B cell (primary cell): Measurements from ENCODE around the gene TGFBI. TPM values are rescaled to one million over a fixed set of nuclear protein-coding genes. Genes with fewer than 3 reads are reported as not detected.

Source experiments
- ATAC-seq: fragments of 200-7000 bp; cut with Tn5 transposase; one replicate; pipeline ENCODE4 v1.10.0; 2021; ENCODE audit warnings: low read depth, mild to moderate bottlenecking, moderate number of reproducible peaks, moderate library complexity
- CTCF ChIA-PET: fragments of 350-600 bp; sonication (Branson Sonifier 250); formaldehyde crosslinking; loops from one replicate; lab custom pipeline; 2021; ENCODE audit warnings: antibody characterized with exemption, inconsistent platforms; lab: Charles Lee
- POLR2A ChIA-PET: fragments of 350-600 bp; sonication (Branson Sonifier 250); formaldehyde crosslinking; loops from one replicate; lab custom pipeline; 2021; ENCODE audit warnings: antibody characterized with exemption; lab: Charles Lee
- DNase-seq: peaks from one replicate; pipeline ENCODE4 v3.0.0; 2013
- H2AFZ ChIP-seq: 2 replicates; pipeline ENCODE4 v1.6.1; 2012; ENCODE audit warnings: mild to moderate bottlenecking, low read depth, low read length; ENCODE audit not compliant: insufficient read depth, poor library complexity, severe bottlenecking
- H3K27ac ChIP-seq, 2 donors: 1 replicate in 1 of 2; 2 replicates in 1 of 2; pipeline ENCODE4 v1.5.1; 2012 to 2013; ENCODE audit warnings: low read length in 2 of 2, mild to moderate bottlenecking in 2 of 2, moderate library complexity in 1 of 2
- H3K27me3 ChIP-seq, 4 experiments: fragments of 200-600 bp in 1 of 4; sonication (generic) in 1 of 4; replicated peaks in 1 of 4; 1 replicate in 2 of 4; 2 replicates in 2 of 4; pipeline versions ENCODE4 v1.6.1 to v1.7.0; 2013 to 2016; ENCODE audit warnings: low read length in 3 of 4, mild to moderate bottlenecking in 2 of 4, mixed read lengths in 1 of 4, moderate library complexity in 1 of 4; ENCODE audit not compliant: insufficient read depth in 4 of 4, control insufficient read depth in 3 of 4; ENCODE audit errors: control extremely low read depth in 1 of 4
- H3K36me3 ChIP-seq, 2 experiments: replicated peaks in 1 of 2; 1 replicate in 1 of 2; 2 replicates in 1 of 2; pipeline versions ENCODE4 v1.6.1 to v1.7.1; 2013; ENCODE audit warnings: low read length in 1 of 2; ENCODE audit not compliant: insufficient read depth in 2 of 2, control insufficient read depth in 1 of 2; ENCODE audit errors: control extremely low read depth in 1 of 2, extremely low read depth in 1 of 2
- H3K4me1 ChIP-seq, 2 donors: fragments of 200-600 bp in 1 of 2; sonication (generic) in 1 of 2; 1 replicate in 1 of 2; 2 replicates in 1 of 2; pipeline versions ENCODE4 v1.5.1 to v1.6.1; 2013 to 2017; ENCODE audit warnings: low read length in 2 of 2; ENCODE audit not compliant: control insufficient read depth in 2 of 2, insufficient read depth in 2 of 2
- H3K4me2 ChIP-seq: replicated peaks from 2 replicates; pipeline ENCODE3; 2012; ENCODE audit warnings: mild to moderate bottlenecking, low read depth, low read length; ENCODE audit not compliant: poor library complexity, severe bottlenecking
- H3K4me3 ChIP-seq, 5 experiments: fragments of 200-600 bp in 1 of 5; sonication (generic) in 1 of 5; 1 replicate in 3 of 5; 2 replicates in 2 of 5; pipeline versions ENCODE4 v1.5.1 to v1.7.0; 2011 to 2016; ENCODE audit warnings: low read length in 4 of 5, mild to moderate bottlenecking in 4 of 5, low read depth in 2 of 5, control low read depth in 1 of 5, moderate library complexity in 1 of 5; ENCODE audit not compliant: insufficient read depth in 1 of 5; ENCODE audit errors: control extremely low read depth in 1 of 5, extremely low read depth in 1 of 5
- H3K79me2 ChIP-seq: fragments of 200-600 bp; sonication (generic); one replicate; pipeline ENCODE4 v1.6.0; 2016; ENCODE audit warnings: low read length; ENCODE audit not compliant: control insufficient read depth, insufficient read depth
- H3K9ac ChIP-seq: fragments of 200-600 bp; sonication (generic); 2 replicates; pipeline ENCODE4 v1.6.1; 2017; ENCODE audit warnings: mild to moderate bottlenecking, low read length, moderate library complexity
- H3K9me3 ChIP-seq, 3 donors: one replicate each; pipeline versions ENCODE4 v1.6.1 to v1.7.1; 2013; ENCODE audit warnings: low read length in 2 of 3; ENCODE audit not compliant: control insufficient read depth in 2 of 3, insufficient read depth in 1 of 3; ENCODE audit errors: control extremely low read depth in 1 of 3
- H4K20me1 ChIP-seq: 2 replicates; pipeline ENCODE4 v1.6.0; 2012; ENCODE audit warnings: mild to moderate bottlenecking, low read length; ENCODE audit not compliant: insufficient read depth, control insufficient read depth, poor library complexity, severe bottlenecking
- H3K27ac Mint-ChIP-seq: one replicate; pipeline ENCODE4 v1.8.0; 2021; ENCODE audit warnings: mixed read lengths
- H3K27me3 Mint-ChIP-seq: one replicate; pipeline ENCODE4 v1.8.0; 2021; ENCODE audit warnings: mixed read lengths
- H3K4me1 Mint-ChIP-seq: one replicate; pipeline ENCODE4 v1.8.0; 2021; ENCODE audit warnings: mixed read lengths
- H3K4me3 Mint-ChIP-seq: one replicate; pipeline ENCODE4 v1.8.0; 2021; ENCODE audit warnings: mixed read lengths
- H3K9me3 Mint-ChIP-seq: one replicate; pipeline ENCODE4 v1.8.0; 2022; ENCODE audit warnings: mixed read lengths; ENCODE audit not compliant: insufficient read depth
- CTCF ChIP-seq: fragments of 200-600 bp; IDR thresholded peaks from one replicate; pipeline ENCODE4 v1.8.0; 2022; ENCODE audit warnings: antibody characterized with exemption, mild to moderate bottlenecking
- EZH2 ChIP-seq: IDR thresholded peaks from 2 replicates; pipeline ENCODE4 v1.6.1; 2012; ENCODE audit warnings: borderline replicate concordance, low read depth, mild to moderate bottlenecking, moderate library complexity, low read length; ENCODE audit not compliant: insufficient read depth, poor library complexity, severe bottlenecking
- WGBS: methylation state at CpG from one replicate; pipeline ENCODE4 v1.1.5; 2013; ENCODE audit warnings: missing lambda C conversion rate; ENCODE audit not compliant: insufficient coverage; 5-methylcytosine and 5-hydroxymethylcytosine counted together
- intact Hi-C: fragments of 100-400 bp; cut with micrococcal nuclease; formaldehyde crosslinking; loops from one replicate; pipeline ENCODE4 v1.10.0; 2022
- polyA plus RNA-seq: library from polyadenylated mRNA; depleted of rRNA; stranded (reverse); fragments of >200 nt; gene quantifications from 2 replicates; pipeline ENCODE4 v1.2.3, GENCODE V29; 2012
- total RNA-seq, 2 donors: library from RNA; stranded (reverse); fragments of 120-200 nt in 1 of 2; gene quantifications; 1 replicate in 1 of 2; 2 replicates in 1 of 2; pipeline versions ENCODE4 v1.2.3 to v1.2.4, GENCODE V29; 2013 to 2022

Gene TGFBI
- total and polyA plus RNA-seq, 2 donors (not counting 1 experiment from before 2014, with no cell fraction given): 3.7 to 4.5 TPM

GRCh38 chr5:136000147-136000546, 28.6 kb upstream of the TGFBI start:
- Histone ChIP-seq H3K79me2 (no peaks in the 10 kb centered on the region), H3K36me3 (no peaks in the 10 kb centered on the region), H3K4me1 (no peaks in the 10 kb centered on the region), H3K4me2 (no peak overlapping the region), H3K27ac (no peak overlapping the region), H3K9me3 (no peaks in the 10 kb centered on the region), H3K4me3 (no peak overlapping the region), H4K20me1 (no peaks in the 10 kb centered on the region), H3K9ac (no peak overlapping the region), H3K27me3 (peaks cover 0 to 17% (median 0%) of the 10 kb centered on the region in 4 experiments), H2AFZ (no peak overlapping the region)
- CTCF ChIA-PET: no interaction called here
- intact Hi-C loops: no loop called here
- Mint-ChIP-seq H3K4me1 (no peaks in the 10 kb centered on the region), H3K9me3 (no peaks in the 10 kb centered on the region), H3K27ac (no peak overlapping the region), H3K4me3 (no peak overlapping the region), H3K27me3 (peaks cover 33% of the 10 kb centered on the region)
- no peak for ATAC-seq
- POLR2A ChIA-PET: no interaction called here
- no peak for DNase-seq
- TF ChIP-seq EZH2: no peak
- no peak for TF ChIP-seq CTCF
- 100% methylated on average over 1 of the region's 2 CpGs for WGBS

- intact Hi-C loops: no loop called here
- Histone ChIP-seq H3K79me2 (no peaks in the 10 kb centered on the region), H4K20me1 (no peaks in the 10 kb centered on the region), H3K4me2 (no peak overlapping the region), H2AFZ (no peak overlapping the region), H3K36me3 (no peaks in the 10 kb centered on the region), H3K9me3 (no peaks in the 10 kb centered on the region), H3K9ac (no peak overlapping the region), H3K4me1 (no peaks in the 10 kb centered on the region), H3K27me3 (peaks cover 0 to 11% (median 0%) of the 10 kb centered on the region in 4 experiments), H3K4me3 (no peak overlapping the region), H3K27ac (no peak overlapping the region)
- ATAC-seq: no peak
- Mint-ChIP-seq H3K9me3 (no peaks in the 10 kb centered on the region), H3K27ac (no peak overlapping the region), H3K4me3 (no peak overlapping the region), H3K4me1 (no peaks in the 10 kb centered on the region), H3K27me3 (peaks cover 39% of the 10 kb centered on the region)
- 78% methylated on average over 2 of the region's 3 CpGs for WGBS
- POLR2A ChIA-PET: no interaction called here
- no peak for TF ChIP-seq EZH2
- no peak for TF ChIP-seq CTCF
- DNase-seq: no peak
- CTCF ChIA-PET: no interaction called here
Measured at GRCh38 chr5:136000932-136001331, 27.9 kb upstream of the TGFBI start.
